Lung (tissue), 12 donors: ENCODE measurements around the gene SLC35B2. TPM values are rescaled to one million over a fixed set of nuclear protein-coding genes. Genes with fewer than 3 reads are reported as not detected.

ENCODE experiments used
- ATAC-seq: fragments of 200-7000 bp; cut with Tn5 transposase; one replicate; pipeline ENCODE4 v1.9.1; 2020; ENCODE audit warnings: moderate number of reproducible peaks; ENCODE audit not compliant: insufficient read depth, low FRiP score
- DNase-seq, 3 donors: peaks; one replicate each; pipeline ENCODE4 v3.0.0-alpha.2; 2013 to 2017
- H3K27ac ChIP-seq, 2 donors: one replicate each; pipeline ENCODE4 v1.5.1; 2013; ENCODE audit warnings: mild to moderate bottlenecking in 2 of 2, moderate library complexity in 2 of 2, control low read depth in 1 of 2, inconsistent platforms in 1 of 2, low read depth in 1 of 2, low read length in 1 of 2
- H3K27me3 ChIP-seq, 3 donors: one replicate each; pipeline ENCODE4 v1.5.1; 2013; ENCODE audit warnings: low read length in 2 of 3; ENCODE audit not compliant: control insufficient read depth in 3 of 3, insufficient read depth in 3 of 3
- H3K36me3 ChIP-seq, 4 donors: one replicate each; pipeline ENCODE4 v1.5.1; 2013; ENCODE audit warnings: low read length in 4 of 4, mild to moderate bottlenecking in 1 of 4, moderate library complexity in 1 of 4; ENCODE audit not compliant: control insufficient read depth in 4 of 4, insufficient read depth in 4 of 4
- H3K4me1 ChIP-seq, 5 donors: one replicate each; pipeline ENCODE4 v1.5.1; 2013; ENCODE audit warnings: low read length in 5 of 5, mild to moderate bottlenecking in 2 of 5, moderate library complexity in 1 of 5; ENCODE audit not compliant: control insufficient read depth in 5 of 5, insufficient read depth in 5 of 5
- H3K4me3 ChIP-seq: one replicate; pipeline ENCODE4 v1.5.1; 2013; ENCODE audit warnings: mild to moderate bottlenecking, control low read depth, moderate library complexity
- H3K9ac ChIP-seq, 2 donors: one replicate each; pipeline ENCODE4 v1.5.1; 2013; ENCODE audit warnings: low read length in 2 of 2, control low read depth in 1 of 2; ENCODE audit not compliant: insufficient read depth in 1 of 2
- H3K9me3 ChIP-seq, 4 donors: one replicate each; pipeline ENCODE4 v1.5.1; 2013; ENCODE audit warnings: low read length in 3 of 4, mild to moderate bottlenecking in 1 of 4, moderate library complexity in 1 of 4; ENCODE audit not compliant: control insufficient read depth in 4 of 4, insufficient read depth in 3 of 4
- WGBS, 2 donors: extraction: QIAGEN DNeasy Blood & Tissue Kit; methylation state at CpG; one replicate each; pipeline ENCODE4 v1.1.7; 2013; 5-methylcytosine and 5-hydroxymethylcytosine counted together
- polyA plus RNA-seq, 2 donors: library from polyadenylated mRNA; stranded (reverse); fragments of 200-250 nt; gene quantifications; one replicate each; pipeline ENCODE4 v1.2.1, GENCODE V29; 2013
- total RNA-seq, 2 donors: library from RNA; depleted of rRNA in 1 of 2; stranded (reverse); fragments of >200 nt in 1 of 2; gene quantifications; one replicate each; pipeline ENCODE4 v1.2.1, GENCODE V29; 2014 to 2021
- TF ChIP-seq, protein P1 (sequence below): IDR thresholded peaks from 2 replicates; pipeline ENCODE4 v1.5.1; 2012; ENCODE audit warnings: mild to moderate bottlenecking; ENCODE audit errors: control extremely low read depth, extremely low read depth
- donor health status: control.
- donor health status: control.
- donor health status: Bipolar disorder and iron deficiency.
- donor health status: healthy.
- donor health status: DM: yes; HTN: yes; CAD: no.

The SLC35B2 gene
- total and polyA plus RNA-seq, 4 donors = 15.0 to 44.4 (median 34.9) TPM

DNA sequence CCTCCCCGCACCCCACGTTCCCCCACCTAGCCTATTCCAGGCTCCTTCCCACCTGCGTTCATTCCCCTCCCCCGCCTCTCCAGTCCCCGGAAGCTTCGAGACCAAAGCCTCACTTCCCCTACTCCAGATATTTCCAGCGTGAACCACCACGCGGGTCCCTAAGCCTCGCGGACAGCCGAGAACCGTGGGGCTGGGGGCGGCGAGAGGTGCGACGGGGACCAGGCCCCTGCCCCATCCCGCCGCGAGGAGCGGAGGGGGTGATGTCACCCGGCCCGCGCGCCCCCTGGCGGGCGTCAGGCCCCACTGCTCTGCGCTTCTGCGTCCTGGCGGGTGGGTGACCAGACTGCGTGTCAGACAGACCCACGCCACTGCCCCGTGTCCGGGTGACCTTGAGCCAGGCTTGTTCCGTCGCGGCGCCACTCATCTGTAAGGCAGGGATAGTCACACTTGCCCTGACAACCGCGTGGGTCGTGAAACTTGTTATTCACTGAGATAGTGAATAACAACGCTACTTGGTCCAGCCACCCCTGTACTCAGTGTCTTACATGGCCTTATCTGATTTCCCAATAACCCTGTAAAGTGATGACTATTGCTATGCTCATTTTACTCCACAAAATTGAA, 19.4 kb downstream of the SLC35B2 start:
- H3K27ac ChIP-seq = peak overlapping the region; percentile 95 to 96
- WGBS, 2 donors = 2% methylated on average over 41 to 42 of the region's 42 CpGs
- peak; percentile 89 for ATAC-seq
- H3K27me3 ChIP-seq = no peaks in the 10 kb centered on the region
- TF ChIP-seq, protein P1, sequence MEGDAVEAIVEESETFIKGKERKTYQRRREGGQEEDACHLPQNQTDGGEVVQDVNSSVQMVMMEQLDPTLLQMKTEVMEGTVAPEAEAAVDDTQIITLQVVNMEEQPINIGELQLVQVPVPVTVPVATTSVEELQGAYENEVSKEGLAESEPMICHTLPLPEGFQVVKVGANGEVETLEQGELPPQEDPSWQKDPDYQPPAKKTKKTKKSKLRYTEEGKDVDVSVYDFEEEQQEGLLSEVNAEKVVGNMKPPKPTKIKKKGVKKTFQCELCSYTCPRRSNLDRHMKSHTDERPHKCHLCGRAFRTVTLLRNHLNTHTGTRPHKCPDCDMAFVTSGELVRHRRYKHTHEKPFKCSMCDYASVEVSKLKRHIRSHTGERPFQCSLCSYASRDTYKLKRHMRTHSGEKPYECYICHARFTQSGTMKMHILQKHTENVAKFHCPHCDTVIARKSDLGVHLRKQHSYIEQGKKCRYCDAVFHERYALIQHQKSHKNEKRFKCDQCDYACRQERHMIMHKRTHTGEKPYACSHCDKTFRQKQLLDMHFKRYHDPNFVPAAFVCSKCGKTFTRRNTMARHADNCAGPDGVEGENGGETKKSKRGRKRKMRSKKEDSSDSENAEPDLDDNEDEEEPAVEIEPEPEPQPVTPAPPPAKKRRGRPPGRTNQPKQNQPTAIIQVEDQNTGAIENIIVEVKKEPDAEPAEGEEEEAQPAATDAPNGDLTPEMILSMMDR = peak; percentile 79
- peak; percentile 77 to 84 (median 79) for DNase-seq
- peak overlapping the region; percentile 31 to 84 for H3K9ac ChIP-seq
- H3K4me3 ChIP-seq = peak overlapping the region; percentile 58
- H3K4me1 ChIP-seq = peaks cover 0 to 20% (median 7%) of the 10 kb centered on the region in 5 donors
- no peaks in the 10 kb centered on the region for H3K9me3 ChIP-seq
- no peaks in the 10 kb centered on the region for H3K36me3 ChIP-seq

GRCh38 chr6:44237021-44237812, 20.1 kb downstream of the SLC35B2 start:
- ATAC-seq (peak; percentile 93), DNase-seq (peak; percentile 83 to 87 (median 84))
- Histone ChIP-seq H3K9me3 (no peaks in the 10 kb centered on the region), H3K9ac (peak overlapping the region; percentile 31 to 84), H3K27ac (peak overlapping the region; percentile 95 to 96), H3K4me3 (peak overlapping the region; percentile 58), H3K4me1 (peaks cover 0 to 20% (median 7%) of the 10 kb centered on the region in 5 donors), H3K27me3 (no peaks in the 10 kb centered on the region), H3K36me3 (peaks cover 0 to 4% (median 0%) of the 10 kb centered on the region in 4 donors)
- 30 to 36% methylated on average over 22 of the region's 22 CpGs for WGBS, 2 donors
- TF ChIP-seq, protein P1 = no peak

- peaks cover 0 to 12% (median 0%) of the 10 kb centered on the region in 4 donors for H3K36me3 ChIP-seq
- H3K9ac ChIP-seq = no peak overlapping the region
- no peak overlapping the region for H3K27ac ChIP-seq
- no peak for ATAC-seq
- no peaks in the 10 kb centered on the region for H3K27me3 ChIP-seq
- peaks cover 0 to 20% (median 7%) of the 10 kb centered on the region in 5 donors for H3K4me1 ChIP-seq
- WGBS, 2 donors = 69 to 77% methylated on average over 6 of the region's 6 CpGs
- no peak for DNase-seq
- no peaks in the 10 kb centered on the region for H3K9me3 ChIP-seq
- TF ChIP-seq, protein P1 = no peak
- H3K4me3 ChIP-seq = no peak overlapping the region
Observed at GRCh38 chr6:44235891-44236516, 21.3 kb downstream of the SLC35B2 start.
